Stimulated activated CD4-positive, alpha-beta T cell treated with anti-CD3 and anti-CD28 coated beads, Interleukin-12 subunit alpha, Interleukin-12 subunit beta, amount 100 ng/mL, for 48 hours (primary cell): ENCODE results near the gene MRPL57.
"Not testable (repeated sequence)": the region's sequence is repeated elsewhere in the genome, so short reads cannot be mapped to it uniquely, and the experiment has no call there.

ENCODE experiments used
- DNase-seq, 3 donors: peaks; one replicate each; pipeline ENCODE4 v3.0.0-alpha.2; 2020; ENCODE audit warnings: low read depth in 2 of 3, low spot score in 1 of 3

Gene MRPL57

GRCh38 chr13:21176215-21176981, at the start of gene MRPL57, which contains the start of gene SKA3:
TSS of gene MRPL57 (plus strand) at chr13:21176658. CDS start at chr13:21176917, 259 bp downstream.
TSS of gene SKA3 (minus strand) at chr13:21176552. CDS start at chr13:21176477, 75 bp downstream.
- peak; percentile 86 to 93 (median 91) for DNase-seq

GRCh38 chr13:21130116-21130515, 46.3 kb upstream of the MRPL57 start:
- DNase-seq: no peak

GRCh38 chr13:21133077-21133476, 43.4 kb upstream of the MRPL57 start:
- DNase-seq: no peak

- DNase-seq: no peak
Measured at GRCh38 chr13:21134475-21134874, 42.0 kb upstream of the MRPL57 start.

- not testable (repeated sequence) for DNase-seq
Measured at GRCh38 chr13:21135833-21136232, 40.6 kb upstream of the MRPL57 start.

GRCh38 chr13:21137696-21138095, 38.8 kb upstream of the MRPL57 start:
- no peak for DNase-seq

GRCh38 chr13:21138561-21138960, 37.9 kb upstream of the MRPL57 start:
- DNase-seq: no peak

GRCh38 chr13:21139374-21139773, 37.1 kb upstream of the MRPL57 start:
- no peak for DNase-seq

GRCh38 chr13:21142766-21143165, 33.7 kb upstream of the MRPL57 start:
- no peak for DNase-seq

- DNase-seq: no peak
Measured at GRCh38 chr13:21147827-21148226, 28.6 kb upstream of the MRPL57 start.

GRCh38 chr13:21148557-21149258, 27.8 kb upstream of the MRPL57 start:
- no peak for DNase-seq

- no peak for DNase-seq
Measured at GRCh38 chr13:21149568-21149967, 26.9 kb upstream of the MRPL57 start.

GRCh38 chr13:21150013-21150412, 26.4 kb upstream of the MRPL57 start:
- DNase-seq: no peak

- DNase-seq: no peak
Measured at GRCh38 chr13:21152251-21152899, 24.1 kb upstream of the MRPL57 start.

- DNase-seq: no peak
Measured at GRCh38 chr13:21164631-21165030, 11.8 kb upstream of the MRPL57 start.

GRCh38 chr13:21165606-21166005, 10.9 kb upstream of the MRPL57 start:
- DNase-seq: not testable (repeated sequence)

- no peak for DNase-seq
Measured at GRCh38 chr13:21171420-21171819, 5.0 kb upstream of the MRPL57 start.

GRCh38 chr13:21173767-21174166, 2.7 kb upstream of the MRPL57 start:
- not testable (repeated sequence) for DNase-seq

GRCh38 chr13:21175656-21176214, 723 bp upstream of the MRPL57 start:
- DNase-seq: no peak

- DNase-seq: peak in 2 of 3 donors; percentile 3 to 8
Measured at GRCh38 chr13:21176982-21177284, 475 bp downstream of the MRPL57 start.

GRCh38 chr13:21181671-21182070, 5.2 kb downstream of the MRPL57 start:
- no peak for DNase-seq

GRCh38 chr13:21186410-21186809, 10.0 kb downstream of the MRPL57 start:
- DNase-seq: not testable (repeated sequence)
